ENCODE results near the gene RALGPS1. TPM values are rescaled to one million over a fixed set of nuclear protein-coding genes. Genes with fewer than 3 reads are reported as not detected.

Gene RALGPS1
- total RNA-seq, 1 experiment from 2014 or later, result 28.5 TPM

DNA sequence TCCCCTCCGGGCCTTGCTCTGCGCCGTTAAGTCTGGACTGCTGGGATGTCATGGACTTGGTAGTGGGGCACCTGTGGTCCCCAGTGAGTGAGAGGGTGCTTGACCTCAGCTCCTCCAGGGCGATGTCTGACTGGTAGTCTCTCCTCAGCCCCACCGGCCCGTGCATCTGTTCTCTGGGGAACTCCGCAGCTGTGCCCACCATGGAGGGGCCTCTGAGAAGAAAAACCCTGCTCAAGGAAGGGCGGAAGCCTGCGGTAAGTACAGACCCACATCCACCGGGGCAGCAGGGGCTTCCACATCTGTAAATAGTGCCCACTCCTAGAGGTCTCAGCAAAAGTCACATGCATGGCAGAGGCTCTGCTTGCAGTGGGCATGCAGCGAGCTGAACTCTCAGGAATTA is 297.4 kb downstream of the RALGPS1 start (continued):
- TF ChIP-seq, protein P1, sequence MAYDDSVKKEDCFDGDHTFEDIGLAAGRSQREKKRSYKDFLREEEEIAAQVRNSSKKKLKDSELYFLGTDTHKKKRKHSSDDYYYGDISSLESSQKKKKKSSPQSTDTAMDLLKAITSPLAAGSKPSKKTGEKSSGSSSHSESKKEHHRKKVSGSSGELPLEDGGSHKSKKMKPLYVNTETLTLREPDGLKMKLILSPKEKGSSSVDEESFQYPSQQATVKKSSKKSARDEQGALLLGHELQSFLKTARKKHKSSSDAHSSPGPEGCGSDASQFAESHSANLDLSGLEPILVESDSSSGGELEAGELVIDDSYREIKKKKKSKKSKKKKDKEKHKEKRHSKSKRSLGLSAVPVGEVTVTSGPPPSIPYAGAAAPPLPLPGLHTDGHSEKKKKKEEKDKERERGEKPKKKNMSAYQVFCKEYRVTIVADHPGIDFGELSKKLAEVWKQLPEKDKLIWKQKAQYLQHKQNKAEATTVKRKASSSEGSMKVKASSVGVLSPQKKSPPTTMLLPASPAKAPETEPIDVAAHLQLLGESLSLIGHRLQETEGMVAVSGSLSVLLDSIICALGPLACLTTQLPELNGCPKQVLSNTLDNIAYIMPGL (CRISPR knock-in tag; IDR thresholded peaks at IDR 0.05), result no peak
- TF ChIP-seq NFE2L1 (CRISPR knock-in tag; IDR thresholded peaks at IDR 0.05), result no peak
- TF ChIP-seq, protein P2, sequence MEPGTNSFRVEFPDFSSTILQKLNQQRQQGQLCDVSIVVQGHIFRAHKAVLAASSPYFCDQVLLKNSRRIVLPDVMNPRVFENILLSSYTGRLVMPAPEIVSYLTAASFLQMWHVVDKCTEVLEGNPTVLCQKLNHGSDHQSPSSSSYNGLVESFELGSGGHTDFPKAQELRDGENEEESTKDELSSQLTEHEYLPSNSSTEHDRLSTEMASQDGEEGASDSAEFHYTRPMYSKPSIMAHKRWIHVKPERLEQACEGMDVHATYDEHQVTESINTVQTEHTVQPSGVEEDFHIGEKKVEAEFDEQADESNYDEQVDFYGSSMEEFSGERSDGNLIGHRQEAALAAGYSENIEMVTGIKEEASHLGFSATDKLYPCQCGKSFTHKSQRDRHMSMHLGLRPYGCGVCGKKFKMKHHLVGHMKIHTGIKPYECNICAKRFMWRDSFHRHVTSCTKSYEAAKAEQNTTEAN (CRISPR knock-in tag; IDR thresholded peaks at IDR 0.05), result no peak

DNA sequence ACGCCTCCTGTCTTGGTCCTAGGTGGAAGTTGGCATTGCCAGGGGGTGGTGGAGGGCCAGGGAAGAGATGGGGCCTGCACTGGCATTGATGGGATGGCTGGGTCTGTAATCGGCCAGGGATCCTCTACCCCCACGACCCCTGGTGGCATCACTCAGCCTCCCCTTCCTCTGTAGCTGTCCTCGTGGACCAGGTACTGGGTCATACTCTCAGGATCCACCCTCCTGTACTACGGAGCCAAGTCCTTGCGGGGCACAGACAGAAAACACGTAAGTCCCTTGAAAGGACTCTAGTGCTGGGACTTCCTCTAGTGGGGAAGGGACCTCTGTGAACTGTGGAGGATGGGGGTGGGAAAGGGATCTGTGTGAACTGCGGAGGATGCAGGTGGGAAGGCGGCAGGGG is 297.9 kb downstream of the RALGPS1 start:
- no peaks in the 10 kb centered on the region for H3K36me3 Mint-ChIP-seq
- CTCF ChIA-PET, result interaction anchor here (0.6 to 7.1 kb wide), 9 partner anchors 12 to 673 kb away, joined by 3 to 63 read pairs (median 5); partner anchors contain the start of gene SLC2A8
- no peaks in the 10 kb centered on the region for H3K9me3 Mint-ChIP-seq
- no peak for TF ChIP-seq EMX1 (CRISPR knock-in tag; IDR thresholded peaks at IDR 0.05)
- TF ChIP-seq HMGA2 (CRISPR knock-in tag; IDR thresholded peaks at IDR 0.05), result no peak
- TF ChIP-seq TP53 (CRISPR knock-in tag; IDR thresholded peaks at IDR 0.05), result no peak
- TF ChIP-seq NR2C2 (CRISPR knock-in tag; IDR thresholded peaks at IDR 0.05), result no peak
- TF ChIP-seq FOXJ3 (CRISPR knock-in tag; IDR thresholded peaks at IDR 0.05; ENCODE audit: borderline replicate concordance), result no peak
- TF ChIP-seq, protein P3, sequence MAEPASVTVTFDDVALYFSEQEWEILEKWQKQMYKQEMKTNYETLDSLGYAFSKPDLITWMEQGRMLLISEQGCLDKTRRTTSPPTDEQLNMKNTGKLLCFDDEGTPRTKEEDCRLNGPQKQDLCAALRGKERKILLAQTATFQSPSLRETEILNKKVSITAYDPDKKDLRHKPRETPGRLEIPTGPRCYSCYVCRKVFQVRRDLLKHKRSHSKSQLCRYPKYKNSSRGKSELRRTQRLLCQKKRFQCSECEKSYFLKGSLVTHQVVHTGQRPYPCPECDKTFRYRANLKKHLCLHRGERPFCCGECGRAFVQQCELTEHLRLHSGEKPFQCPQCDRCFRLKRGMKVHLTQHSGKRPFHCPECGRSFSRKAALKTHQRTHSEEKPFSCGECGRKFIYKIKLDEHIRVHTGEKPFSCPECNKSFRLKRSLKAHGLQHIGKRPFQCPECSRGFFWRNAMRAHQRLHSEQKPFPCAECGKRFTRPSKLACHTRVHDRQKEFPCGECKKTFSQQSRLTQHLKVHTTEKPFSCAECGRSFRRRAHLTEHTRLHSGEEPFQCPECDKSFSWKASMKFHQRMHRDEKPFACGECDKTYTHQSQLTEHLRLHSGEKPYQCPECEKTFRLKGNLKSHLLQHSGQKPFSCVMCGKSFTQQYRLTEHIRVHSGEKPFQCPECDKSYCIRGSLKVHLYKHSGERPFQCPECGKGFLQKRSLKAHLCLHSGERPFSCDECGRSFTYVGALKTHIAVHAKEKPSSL (CRISPR knock-in tag; conservative IDR thresholded peaks at IDR 0.05), result no peak
- TF ChIP-seq, protein P4, sequence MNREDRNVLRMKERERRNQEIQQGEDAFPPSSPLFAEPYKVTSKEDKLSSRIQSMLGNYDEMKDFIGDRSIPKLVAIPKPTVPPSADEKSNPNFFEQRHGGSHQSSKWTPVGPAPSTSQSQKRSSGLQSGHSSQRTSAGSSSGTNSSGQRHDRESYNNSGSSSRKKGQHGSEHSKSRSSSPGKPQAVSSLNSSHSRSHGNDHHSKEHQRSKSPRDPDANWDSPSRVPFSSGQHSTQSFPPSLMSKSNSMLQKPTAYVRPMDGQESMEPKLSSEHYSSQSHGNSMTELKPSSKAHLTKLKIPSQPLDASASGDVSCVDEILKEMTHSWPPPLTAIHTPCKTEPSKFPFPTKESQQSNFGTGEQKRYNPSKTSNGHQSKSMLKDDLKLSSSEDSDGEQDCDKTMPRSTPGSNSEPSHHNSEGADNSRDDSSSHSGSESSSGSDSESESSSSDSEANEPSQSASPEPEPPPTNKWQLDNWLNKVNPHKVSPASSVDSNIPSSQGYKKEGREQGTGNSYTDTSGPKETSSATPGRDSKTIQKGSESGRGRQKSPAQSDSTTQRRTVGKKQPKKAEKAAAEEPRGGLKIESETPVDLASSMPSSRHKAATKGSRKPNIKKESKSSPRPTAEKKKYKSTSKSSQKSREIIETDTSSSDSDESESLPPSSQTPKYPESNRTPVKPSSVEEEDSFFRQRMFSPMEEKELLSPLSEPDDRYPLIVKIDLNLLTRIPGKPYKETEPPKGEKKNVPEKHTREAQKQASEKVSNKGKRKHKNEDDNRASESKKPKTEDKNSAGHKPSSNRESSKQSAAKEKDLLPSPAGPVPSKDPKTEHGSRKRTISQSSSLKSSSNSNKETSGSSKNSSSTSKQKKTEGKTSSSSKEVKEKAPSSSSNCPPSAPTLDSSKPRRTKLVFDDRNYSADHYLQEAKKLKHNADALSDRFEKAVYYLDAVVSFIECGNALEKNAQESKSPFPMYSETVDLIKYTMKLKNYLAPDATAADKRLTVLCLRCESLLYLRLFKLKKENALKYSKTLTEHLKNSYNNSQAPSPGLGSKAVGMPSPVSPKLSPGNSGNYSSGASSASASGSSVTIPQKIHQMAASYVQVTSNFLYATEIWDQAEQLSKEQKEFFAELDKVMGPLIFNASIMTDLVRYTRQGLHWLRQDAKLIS (CRISPR knock-in tag; IDR thresholded peaks at IDR 0.05; ENCODE audit: borderline replicate concordance), result no peak
- no peak for TF ChIP-seq SMAD4 (CRISPR knock-in tag; IDR thresholded peaks at IDR 0.05)
- TF ChIP-seq, protein P5, sequence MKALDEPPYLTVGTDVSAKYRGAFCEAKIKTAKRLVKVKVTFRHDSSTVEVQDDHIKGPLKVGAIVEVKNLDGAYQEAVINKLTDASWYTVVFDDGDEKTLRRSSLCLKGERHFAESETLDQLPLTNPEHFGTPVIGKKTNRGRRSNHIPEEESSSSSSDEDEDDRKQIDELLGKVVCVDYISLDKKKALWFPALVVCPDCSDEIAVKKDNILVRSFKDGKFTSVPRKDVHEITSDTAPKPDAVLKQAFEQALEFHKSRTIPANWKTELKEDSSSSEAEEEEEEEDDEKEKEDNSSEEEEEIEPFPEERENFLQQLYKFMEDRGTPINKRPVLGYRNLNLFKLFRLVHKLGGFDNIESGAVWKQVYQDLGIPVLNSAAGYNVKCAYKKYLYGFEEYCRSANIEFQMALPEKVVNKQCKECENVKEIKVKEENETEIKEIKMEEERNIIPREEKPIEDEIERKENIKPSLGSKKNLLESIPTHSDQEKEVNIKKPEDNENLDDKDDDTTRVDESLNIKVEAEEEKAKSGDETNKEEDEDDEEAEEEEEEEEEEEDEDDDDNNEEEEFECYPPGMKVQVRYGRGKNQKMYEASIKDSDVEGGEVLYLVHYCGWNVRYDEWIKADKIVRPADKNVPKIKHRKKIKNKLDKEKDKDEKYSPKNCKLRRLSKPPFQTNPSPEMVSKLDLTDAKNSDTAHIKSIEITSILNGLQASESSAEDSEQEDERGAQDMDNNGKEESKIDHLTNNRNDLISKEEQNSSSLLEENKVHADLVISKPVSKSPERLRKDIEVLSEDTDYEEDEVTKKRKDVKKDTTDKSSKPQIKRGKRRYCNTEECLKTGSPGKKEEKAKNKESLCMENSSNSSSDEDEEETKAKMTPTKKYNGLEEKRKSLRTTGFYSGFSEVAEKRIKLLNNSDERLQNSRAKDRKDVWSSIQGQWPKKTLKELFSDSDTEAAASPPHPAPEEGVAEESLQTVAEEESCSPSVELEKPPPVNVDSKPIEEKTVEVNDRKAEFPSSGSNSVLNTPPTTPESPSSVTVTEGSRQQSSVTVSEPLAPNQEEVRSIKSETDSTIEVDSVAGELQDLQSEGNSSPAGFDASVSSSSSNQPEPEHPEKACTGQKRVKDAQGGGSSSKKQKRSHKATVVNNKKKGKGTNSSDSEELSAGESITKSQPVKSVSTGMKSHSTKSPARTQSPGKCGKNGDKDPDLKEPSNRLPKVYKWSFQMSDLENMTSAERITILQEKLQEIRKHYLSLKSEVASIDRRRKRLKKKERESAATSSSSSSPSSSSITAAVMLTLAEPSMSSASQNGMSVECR (CRISPR knock-in tag; IDR thresholded peaks at IDR 0.05; ENCODE audit: borderline replicate concordance), result no peak
- TF ChIP-seq PRRX2 (CRISPR knock-in tag; IDR thresholded peaks at IDR 0.05), result no peak
- TF ChIP-seq, protein P6, sequence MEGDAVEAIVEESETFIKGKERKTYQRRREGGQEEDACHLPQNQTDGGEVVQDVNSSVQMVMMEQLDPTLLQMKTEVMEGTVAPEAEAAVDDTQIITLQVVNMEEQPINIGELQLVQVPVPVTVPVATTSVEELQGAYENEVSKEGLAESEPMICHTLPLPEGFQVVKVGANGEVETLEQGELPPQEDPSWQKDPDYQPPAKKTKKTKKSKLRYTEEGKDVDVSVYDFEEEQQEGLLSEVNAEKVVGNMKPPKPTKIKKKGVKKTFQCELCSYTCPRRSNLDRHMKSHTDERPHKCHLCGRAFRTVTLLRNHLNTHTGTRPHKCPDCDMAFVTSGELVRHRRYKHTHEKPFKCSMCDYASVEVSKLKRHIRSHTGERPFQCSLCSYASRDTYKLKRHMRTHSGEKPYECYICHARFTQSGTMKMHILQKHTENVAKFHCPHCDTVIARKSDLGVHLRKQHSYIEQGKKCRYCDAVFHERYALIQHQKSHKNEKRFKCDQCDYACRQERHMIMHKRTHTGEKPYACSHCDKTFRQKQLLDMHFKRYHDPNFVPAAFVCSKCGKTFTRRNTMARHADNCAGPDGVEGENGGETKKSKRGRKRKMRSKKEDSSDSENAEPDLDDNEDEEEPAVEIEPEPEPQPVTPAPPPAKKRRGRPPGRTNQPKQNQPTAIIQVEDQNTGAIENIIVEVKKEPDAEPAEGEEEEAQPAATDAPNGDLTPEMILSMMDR (IDR thresholded peaks at IDR 0.05), result no peak
- TF ChIP-seq, protein P7, sequence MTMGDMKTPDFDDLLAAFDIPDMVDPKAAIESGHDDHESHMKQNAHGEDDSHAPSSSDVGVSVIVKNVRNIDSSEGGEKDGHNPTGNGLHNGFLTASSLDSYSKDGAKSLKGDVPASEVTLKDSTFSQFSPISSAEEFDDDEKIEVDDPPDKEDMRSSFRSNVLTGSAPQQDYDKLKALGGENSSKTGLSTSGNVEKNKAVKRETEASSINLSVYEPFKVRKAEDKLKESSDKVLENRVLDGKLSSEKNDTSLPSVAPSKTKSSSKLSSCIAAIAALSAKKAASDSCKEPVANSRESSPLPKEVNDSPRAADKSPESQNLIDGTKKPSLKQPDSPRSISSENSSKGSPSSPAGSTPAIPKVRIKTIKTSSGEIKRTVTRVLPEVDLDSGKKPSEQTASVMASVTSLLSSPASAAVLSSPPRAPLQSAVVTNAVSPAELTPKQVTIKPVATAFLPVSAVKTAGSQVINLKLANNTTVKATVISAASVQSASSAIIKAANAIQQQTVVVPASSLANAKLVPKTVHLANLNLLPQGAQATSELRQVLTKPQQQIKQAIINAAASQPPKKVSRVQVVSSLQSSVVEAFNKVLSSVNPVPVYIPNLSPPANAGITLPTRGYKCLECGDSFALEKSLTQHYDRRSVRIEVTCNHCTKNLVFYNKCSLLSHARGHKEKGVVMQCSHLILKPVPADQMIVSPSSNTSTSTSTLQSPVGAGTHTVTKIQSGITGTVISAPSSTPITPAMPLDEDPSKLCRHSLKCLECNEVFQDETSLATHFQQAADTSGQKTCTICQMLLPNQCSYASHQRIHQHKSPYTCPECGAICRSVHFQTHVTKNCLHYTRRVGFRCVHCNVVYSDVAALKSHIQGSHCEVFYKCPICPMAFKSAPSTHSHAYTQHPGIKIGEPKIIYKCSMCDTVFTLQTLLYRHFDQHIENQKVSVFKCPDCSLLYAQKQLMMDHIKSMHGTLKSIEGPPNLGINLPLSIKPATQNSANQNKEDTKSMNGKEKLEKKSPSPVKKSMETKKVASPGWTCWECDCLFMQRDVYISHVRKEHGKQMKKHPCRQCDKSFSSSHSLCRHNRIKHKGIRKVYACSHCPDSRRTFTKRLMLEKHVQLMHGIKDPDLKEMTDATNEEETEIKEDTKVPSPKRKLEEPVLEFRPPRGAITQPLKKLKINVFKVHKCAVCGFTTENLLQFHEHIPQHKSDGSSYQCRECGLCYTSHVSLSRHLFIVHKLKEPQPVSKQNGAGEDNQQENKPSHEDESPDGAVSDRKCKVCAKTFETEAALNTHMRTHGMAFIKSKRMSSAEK (CRISPR knock-in tag; IDR thresholded peaks at IDR 0.05; ENCODE audit: borderline replicate concordance), result no peak

More for the DNA sequence above, 297.9 kb downstream of the RALGPS1 start:
- POLR2A ChIA-PET, result no interaction called here
- H3K27ac Mint-ChIP-seq, result no peak overlapping the region
- H3K4me3 Mint-ChIP-seq, result no peak overlapping the region
- no peak for DNase-seq (ENCODE audit: low spot score)
- H3K4me1 Mint-ChIP-seq, result peaks cover 25% of the 10 kb centered on the region
- H3K27me3 Mint-ChIP-seq (ENCODE audit: low read depth), result no peaks in the 10 kb centered on the region
- no peak for ATAC-seq
